H1 (cell line): ENCODE measurements around the gene ZMIZ1. TPM values are rescaled to one million over a fixed set of nuclear protein-coding genes. Genes with fewer than 3 reads are reported as not detected.

Experiments
- CHD7 ChIP-seq: fragments of 300-600 bp; sonication (generic); IDR thresholded peaks from 2 replicates; pipeline ENCODE4 v1.7.1; 2012; ENCODE audit warnings: low read length, moderate library complexity, mild to moderate bottlenecking, inconsistent platforms; ENCODE audit not compliant: insufficient replicate concordance
- E2F6 ChIP-seq: IDR thresholded peaks from 2 replicates; pipeline ENCODE4 v1.6.1; 2012; ENCODE audit warnings: inconsistent platforms
- EGR1 ChIP-seq: IDR thresholded peaks from 2 replicates; pipeline ENCODE4 v1.6.1; 2011; ENCODE audit warnings: low read depth, low read length, borderline replicate concordance
- FOSL1 ChIP-seq: IDR thresholded peaks from 2 replicates; pipeline ENCODE4 v1.6.1; 2011; ENCODE audit warnings: mild to moderate bottlenecking, low read depth, low read length, moderate library complexity; ENCODE audit not compliant: insufficient read depth
- GABPA ChIP-seq: IDR thresholded peaks from 2 replicates; pipeline ENCODE4 v1.6.1; 2011; ENCODE audit warnings: mild to moderate bottlenecking, low read length, moderate library complexity, borderline replicate concordance; ENCODE audit not compliant: insufficient read depth
- HDAC2 ChIP-seq, 2 experiments: fragments of 300-600 bp in 1 of 2; sonication (generic) in 1 of 2; IDR thresholded peaks; 2 replicates each; pipeline ENCODE4 v1.6.1; 2011 to 2012; ENCODE audit warnings: low read depth in 2 of 2, low read length in 2 of 2, mild to moderate bottlenecking in 2 of 2, moderate library complexity in 2 of 2, borderline replicate concordance in 1 of 2, inconsistent platforms in 1 of 2
- KDM4A ChIP-seq: IDR thresholded peaks from one replicate; pipeline ENCODE4 v1.7.1; 2012; ENCODE audit warnings: low read depth, mild to moderate bottlenecking, moderate library complexity, low read length, inconsistent platforms; ENCODE audit not compliant: severe bottlenecking
- POLR2AphosphoS5 ChIP-seq: IDR thresholded peaks from 2 replicates; pipeline ENCODE4 v1.6.1; 2011; ENCODE audit warnings: low read depth, low read length
- TEAD4 ChIP-seq: IDR thresholded peaks from 2 replicates; pipeline ENCODE4 v1.6.1; 2012; ENCODE audit warnings: low read depth, low read length, inconsistent platforms, mixed read lengths
- polyA plus RNA-seq, 7 experiments: library from polyadenylated mRNA; depleted of rRNA in 3 of 7; stranded (reverse) in 5 of 7; unstranded in 2 of 7; fragments of >200 nt in 5 of 7; fragments of 200-250 nt in 2 of 7; gene quantifications; 1 replicate in 5 of 7; 2 replicates in 1 of 7; 4 replicates in 1 of 7; pipeline versions ENCODE4 v1.2.1 to v1.2.3, GENCODE V29; 2011 to 2013; ENCODE audit warnings: missing spikeins in 2 of 7, mixed read lengths in 2 of 7
- total RNA-seq: library from RNA; stranded (reverse); fragmentation: NEBNext Ultra II Directional; extraction: Animal tissue kit (Norgen Biotek cat#: 25700); gene quantifications from 2 replicates; pipeline ENCODE4 v1.2.1, GENCODE V29; 2021

The ZMIZ1 gene
- total and polyA plus RNA-seq, 2 of the 8 experiments (the other 6 are each of a cell fraction or from before 2014, with no cell fraction given) = 8.1 to 28.0 TPM

- TF ChIP-seq CHD7 (no peak), E2F6 (no peak), EGR1 (no peak), POLR2AphosphoS5 (no peak), TEAD4 (no peak), GABPA (no peak), FOSL1 (no peak), KDM4A (no peak), HDAC2 (IDR thresholded peaks at IDR 0.05; ENCODE audit: borderline replicate concordance in 1 of 2, low read depth in 2 of 2, low read length in 2 of 2) (no peak)
Measured at GRCh38 chr10:79287973-79288723, 219.4 kb downstream of the ZMIZ1 start (continued).
